HS-27A (cell line): ENCODE data around the gene ZBTB8B.
"Not testable (repeated sequence)": the region's sequence is repeated elsewhere in the genome, so short reads cannot be mapped to it uniquely, and the experiment has no call there.

ENCODE experiments used
- DNase-seq: peaks from one replicate; pipeline ENCODE4 v3.0.0-alpha.2; 2012; ENCODE audit warnings: low read depth, missing footprints

ZBTB8B gene

DNA sequence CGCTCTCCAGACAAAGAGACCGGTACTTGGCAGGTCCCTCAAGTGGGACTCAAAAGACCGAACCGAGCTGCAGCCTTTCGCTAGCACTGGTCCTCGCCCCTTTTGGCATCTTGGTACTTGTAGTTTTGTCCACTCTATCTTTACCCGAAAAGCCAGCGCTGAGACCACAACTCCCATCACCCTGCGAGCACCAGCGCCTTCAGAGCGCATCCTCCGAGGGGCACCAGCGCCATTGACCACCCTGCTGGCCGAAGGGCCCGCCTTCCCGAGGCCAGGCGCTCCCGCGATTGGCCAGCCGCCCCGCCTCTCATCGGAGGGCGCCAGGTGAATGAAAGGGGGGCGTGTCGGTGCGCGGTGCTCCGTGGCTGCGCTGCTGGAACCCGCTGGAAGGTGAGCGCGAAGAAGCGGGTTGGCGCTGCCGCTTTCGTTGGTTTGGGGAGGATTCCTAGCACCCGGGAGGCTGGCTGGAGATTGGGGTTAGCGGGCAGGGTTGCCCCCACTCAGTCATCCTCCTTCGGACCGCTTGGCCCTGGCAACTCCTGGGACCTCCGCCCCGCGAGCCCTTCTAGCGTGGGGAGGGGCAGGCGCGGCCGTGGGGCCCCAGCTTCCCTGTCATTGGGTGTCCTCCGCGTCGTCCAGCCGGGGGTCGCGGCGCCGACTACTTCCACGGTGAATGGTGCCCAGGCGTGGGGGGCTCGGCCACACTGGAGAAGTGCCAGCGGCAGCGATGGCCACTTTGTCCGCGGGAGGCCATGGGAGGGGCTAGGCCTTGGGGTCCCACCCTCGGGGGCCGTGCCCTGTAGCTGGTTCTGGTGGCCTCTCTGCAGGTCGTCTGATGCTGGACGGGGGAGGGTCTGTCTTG lies at the start of gene ZBTB8B:
Gene ZBTB8B, plus strand, starts transcription at position 357 of the 862 bp plus-strand sequence. CDS start 5,553 bp downstream, outside the sequence.
- DNase-seq, result no peak

DNA sequence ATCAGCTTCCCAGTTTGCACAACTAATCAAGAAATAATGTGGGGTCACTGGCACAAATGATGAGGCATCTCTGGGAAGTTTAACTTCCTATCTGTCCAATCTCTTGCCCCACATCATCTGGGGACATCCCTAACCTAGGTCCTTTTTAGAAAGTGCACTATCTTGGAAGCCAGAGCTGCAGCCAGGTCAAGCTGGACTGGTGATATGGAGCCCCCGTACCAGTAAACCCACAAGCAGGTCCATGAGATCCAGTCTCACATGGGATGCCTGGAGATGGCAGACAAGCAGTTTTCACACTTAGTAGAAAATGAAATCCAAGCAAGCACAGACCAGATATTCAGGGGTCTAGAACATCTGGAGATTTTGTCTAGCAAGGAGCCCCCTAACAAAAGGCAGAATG lies 43.1 kb upstream of the ZBTB8B start:
- DNase-seq, result no peak

DNA sequence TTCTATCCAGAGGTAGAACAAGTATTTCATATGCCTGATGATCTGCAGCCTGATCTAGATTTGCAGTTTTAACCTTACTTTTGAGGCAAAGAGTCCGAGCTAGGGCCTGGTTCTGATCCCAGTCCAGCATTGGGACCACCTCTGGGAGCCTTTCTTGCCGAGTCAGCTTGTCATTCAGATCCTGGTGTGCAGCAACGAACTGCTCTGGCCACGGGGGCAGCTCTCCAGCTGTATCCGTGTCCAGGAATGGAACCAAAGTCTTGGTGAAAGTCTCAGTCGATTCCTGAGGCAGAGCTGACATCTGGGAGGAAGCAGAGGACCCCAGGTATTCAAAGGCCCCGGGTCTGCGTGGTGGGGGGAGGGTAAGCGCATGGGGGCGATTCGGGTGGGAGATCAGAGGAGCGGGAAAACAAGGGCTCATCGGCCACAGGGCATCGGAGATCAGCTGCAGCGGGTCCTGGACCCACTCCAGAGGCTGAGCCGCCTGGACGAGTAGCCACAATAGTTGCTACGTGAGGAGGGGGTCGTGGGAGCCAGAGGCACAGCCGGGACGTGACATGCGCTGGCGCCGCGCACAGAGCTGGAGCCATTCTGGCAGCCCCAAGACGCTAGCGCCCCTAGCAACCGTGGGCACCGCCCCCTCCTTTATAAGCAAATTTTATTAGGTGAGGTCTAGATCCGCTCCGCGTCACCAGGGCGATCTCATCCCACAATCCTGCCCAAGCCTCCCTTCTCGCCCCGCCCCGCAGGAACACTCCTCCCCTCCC lies 38.2 kb upstream of the ZBTB8B start:
- DNase-seq, result no peak

DNA sequence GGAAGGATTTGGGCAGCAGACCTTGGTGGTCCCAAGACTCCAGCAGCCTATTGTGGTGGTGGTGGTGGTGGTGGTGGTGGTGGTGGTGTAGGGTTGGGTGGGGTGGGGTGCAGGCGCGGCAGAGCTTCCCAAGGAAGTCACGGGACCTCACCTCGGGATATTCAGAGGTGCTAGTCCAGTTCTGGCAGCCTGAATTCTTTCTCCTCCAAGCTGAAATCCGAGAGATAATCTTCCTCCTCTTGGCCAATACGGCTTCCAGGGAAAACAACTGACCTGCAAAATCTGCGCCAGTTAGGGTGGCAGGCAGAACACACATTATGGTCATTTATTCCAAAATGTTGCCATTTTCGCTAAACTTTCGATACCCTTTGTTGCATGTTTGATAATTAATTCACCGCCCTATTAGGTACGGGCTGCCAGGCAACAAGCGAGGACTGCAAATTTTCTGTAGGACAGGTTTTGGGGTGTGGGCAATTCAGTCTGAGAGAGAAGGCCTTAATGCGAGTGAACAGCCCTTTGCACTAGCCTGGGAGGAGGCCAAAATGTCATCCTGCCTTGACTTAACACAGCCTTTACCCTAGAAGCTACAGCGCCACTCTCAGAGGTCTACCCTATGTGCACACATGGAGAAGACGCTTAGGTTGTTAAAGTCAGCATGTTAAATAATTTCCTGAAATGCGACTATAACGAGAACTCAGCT lies 37.5 kb upstream of the ZBTB8B start:
- no peak for DNase-seq

DNA sequence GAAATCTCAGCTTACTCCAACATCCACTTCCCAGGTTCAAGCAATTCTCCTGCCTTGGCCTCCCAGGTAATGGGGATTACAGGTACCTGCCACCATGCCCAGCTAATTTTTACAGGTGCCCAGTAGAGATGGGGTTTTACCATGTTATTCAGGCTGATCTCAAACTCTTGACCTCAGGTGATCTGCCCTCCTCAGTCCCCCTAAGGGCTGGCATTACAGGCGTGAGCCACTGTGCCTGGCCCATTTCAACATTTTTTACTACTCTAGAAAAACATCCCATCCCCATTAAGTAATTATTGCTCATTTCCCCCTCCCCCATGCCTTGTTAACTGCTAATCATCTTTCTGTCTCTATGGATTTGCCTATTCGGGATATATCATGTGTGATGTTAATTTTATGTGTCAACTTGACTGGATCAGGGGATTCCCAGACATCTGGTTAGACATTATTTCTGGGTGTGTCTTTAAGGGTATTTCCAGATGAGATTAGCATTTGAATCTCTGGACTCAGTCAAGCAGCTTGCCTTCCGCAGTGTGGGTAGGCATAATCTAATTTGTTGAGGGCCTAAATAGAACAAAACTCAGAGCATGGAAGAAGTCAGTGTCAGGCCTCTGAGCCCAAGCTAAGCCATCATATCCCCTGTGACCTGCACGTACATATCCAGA lies 33.0 kb upstream of the ZBTB8B start:
- DNase-seq, result no peak

DNA sequence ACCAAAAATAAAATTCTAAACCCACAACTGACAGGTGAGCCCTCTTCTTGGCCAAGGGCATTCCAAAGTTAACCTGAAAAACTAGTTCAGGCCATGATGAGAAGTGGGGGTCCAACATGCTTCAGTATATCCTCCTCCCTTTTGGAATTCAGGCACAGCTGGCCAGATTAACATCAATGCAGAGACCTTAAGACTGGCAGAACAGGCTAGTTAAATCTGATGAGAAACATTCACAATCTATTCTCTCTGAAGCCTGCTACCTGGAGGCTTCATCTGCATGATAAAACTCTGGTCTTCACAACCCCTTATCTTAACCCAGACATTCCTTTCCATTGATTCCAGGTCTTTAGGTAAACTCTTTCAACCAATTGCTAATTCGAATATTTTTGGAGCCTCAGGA lies 26.7 kb upstream of the ZBTB8B start:
- DNase-seq, result no peak

DNA sequence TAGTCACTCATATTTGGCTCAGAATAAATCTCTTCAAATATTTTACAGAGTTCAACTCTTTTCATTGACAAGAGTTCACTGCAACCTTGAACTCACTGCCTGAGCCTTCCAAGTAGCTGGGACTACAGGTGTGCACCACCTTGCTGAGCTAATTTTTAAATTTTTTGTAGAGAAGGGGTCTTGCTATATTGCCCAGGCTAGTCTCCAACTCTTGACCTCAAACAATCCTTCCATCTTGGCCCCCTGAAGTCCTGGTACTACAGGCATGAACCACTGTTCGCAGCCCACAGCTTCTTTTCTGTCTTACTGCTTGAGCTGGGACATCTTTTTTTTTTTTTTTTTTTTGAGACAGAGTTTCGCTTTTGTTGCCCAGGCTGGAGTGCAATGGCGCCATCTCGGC lies 26.1 kb upstream of the ZBTB8B start:
- not testable (repeated sequence) for DNase-seq

DNA sequence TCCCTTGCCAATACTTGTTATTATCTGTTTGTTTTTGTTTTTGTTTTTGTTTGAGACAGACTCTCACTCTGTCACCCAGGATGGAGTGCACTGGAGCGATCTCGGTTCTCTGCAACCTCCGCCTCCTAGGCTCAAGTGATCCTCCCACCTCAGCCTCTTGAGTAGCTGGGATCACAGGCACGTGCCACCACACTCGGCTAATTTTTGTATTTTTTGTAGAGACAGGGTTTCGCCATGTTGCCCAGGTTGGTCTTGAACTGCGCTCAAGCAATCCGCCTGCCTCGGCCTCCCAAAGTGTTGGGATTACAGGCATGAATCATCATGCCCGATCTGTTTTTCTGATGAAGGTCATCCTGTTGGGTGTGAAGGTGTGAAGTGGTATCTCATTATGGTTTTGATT lies 23.4 kb upstream of the ZBTB8B start:
- not testable (repeated sequence) for DNase-seq

DNA sequence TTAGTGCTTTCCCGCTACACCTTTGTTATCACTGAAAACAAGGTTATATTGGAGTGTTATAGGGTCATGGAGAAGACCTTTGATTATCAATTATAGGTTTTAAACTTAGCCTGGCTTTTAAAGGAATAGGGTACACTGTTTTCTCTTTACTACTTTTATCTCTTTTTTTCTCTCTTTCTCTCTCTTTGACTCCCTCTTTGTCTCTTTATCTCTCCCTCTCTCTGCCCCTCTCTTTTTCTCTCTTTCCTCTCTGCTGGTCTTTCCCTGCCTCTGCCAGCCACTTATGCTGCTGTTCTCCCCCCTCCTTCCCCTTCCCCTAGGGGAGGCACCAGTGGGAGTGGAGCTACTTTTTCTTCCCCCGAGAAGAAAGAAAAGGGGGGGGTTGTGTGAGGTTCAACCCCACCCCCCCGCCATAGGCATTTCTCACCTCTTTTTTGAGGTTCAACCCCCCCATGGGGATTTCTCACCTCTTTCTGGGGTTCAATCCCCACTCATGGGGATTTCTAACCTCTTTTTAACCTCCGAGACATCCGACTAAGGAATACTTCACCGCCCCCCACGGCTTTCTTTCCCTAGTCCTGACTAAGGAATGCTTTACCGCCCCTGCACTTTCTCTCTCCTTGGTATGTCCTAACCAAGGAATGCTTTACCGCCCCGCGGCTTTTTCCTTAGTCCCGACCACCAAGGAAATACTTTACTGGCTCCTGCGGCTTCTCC lies 17.2 kb upstream of the ZBTB8B start:
- no peak for DNase-seq

DNA sequence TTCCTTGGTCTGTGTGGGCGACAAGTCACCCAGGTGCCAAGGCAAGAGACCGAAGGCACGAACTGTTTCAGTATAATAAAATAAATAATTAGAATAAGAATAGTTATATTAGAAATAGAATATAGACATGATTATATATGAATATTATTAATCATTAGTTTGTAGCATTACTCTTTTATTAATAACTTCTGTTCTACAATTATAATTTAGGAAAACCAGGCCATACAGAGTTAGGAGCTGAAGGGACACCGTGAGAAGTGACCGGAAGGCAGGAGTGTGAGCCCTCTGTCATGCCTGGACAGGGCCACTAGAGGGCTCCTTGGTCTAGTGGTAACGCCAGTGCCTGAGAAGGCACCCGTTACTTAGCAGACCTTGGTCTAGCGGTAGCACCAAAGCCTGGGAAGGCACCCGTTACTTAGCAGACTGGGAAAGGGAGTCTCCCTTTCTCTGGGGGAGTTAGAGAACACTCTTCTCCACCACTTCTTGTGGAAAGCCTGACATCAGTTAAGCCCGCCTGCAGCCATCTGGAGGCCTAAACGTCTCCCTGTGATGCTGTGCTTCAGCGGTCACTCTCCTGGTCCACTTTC lies 16.6 kb upstream of the ZBTB8B start:
- DNase-seq, result peak; percentile 41

DNA sequence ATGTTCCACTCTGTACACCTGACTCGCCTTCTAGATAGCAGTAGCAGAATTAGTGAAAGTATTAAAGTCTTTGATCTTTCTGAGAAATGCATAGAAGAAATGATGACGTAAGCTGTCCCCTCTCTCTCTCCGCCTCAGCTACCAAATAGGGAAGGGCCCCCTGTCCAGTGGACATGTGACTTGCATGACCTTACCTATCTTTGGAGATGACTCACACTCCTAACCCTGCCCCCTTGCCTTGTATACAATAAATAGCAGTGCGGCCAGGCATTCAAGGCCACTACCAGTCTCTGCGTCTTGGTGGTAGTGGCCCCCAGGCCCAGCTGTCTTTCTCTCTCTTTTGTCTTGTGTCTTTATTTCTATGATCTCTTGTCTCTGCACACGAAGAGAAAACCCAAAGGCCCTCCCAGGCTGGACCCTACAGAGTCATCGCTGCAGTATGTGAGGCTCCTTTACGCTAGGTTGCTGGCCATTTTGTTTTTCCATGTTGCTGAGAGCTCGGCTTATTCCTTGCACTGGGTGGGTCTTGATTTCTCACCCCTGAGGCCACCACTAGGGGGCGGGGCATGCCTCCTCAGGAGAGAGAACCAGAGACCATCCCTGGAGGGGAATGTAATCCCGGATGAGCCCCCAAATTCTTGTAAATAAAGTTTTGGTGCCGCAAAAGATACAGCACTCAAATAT lies 16.0 kb upstream of the ZBTB8B start:
- DNase-seq, result no peak

DNA sequence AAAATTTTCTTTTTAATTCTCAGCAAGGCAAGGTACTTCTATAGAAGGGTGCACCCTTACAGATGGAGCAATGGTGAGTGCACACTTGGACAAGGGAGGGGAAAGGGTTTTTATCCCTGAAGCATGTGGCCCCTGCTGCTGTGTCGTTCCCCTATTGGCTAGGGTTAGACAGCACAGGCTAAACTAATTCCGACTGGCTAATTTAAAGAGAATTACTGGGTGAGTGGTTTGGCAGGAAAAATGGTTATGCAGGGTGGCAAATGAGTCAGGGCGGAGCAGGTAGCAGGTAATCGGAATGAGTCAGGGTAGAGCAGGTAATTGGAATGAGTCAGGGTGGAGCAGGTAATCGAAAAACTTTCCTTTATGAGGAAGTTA lies 15.4 kb upstream of the ZBTB8B start:
- not testable (repeated sequence) for DNase-seq

DNA sequence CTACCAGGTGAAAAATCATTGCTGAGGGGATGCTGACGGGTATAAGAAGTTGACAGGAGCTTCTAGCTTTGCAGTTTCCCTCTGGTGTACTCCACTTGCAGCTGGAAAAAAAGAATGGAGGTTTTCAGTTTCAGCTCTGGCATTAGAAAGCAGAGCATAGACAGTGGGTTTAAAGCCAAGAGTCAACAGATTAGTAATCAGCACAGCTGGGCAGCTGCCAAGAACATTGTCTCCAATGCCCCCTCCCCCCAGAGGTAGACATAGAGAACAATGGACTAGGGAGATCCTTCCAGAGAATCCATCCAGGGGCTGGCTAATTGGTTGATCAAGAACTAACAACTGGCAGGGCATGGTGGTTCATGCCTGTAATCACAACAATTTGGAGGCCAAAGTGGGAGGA lies 10.1 kb upstream of the ZBTB8B start:
- no peak for DNase-seq

DNA sequence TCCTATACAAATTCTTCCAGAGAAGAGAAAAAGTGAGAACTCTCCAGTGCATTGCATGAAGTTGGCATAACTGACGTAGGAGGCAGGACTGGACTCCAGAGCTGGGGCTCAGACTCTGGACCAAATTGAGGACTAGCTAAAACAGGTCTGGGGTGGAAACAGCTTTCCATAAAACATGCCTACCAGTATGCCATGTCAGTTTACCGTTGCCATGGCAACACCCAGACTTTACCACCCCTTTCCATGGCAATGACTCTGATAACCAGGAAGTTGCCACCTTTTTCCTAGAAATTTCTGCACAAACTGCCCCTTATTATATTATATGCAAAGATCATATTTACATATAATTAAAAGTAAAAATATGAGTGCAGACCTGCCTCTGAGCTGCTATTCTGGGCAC lies 8.9 kb upstream of the ZBTB8B start:
- DNase-seq, result no peak

DNA sequence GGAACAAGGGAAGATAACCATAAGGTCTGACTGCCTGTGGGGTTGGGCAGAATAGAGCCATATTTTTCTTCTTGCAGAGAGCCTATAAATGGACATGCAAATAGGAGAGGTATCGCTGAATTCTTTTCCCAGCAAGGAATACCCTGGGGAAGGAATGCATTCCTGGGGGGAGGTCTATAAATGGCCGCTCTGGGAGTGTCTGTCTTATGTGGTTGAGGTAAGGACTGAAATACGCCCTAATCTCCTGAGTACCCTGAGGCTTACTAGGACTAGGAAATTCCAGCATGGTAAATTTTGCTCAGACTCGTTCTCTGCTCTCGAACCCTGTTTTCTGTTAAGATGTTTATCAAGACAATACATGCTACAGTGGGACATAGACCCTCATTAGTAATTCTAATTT lies 6.1 kb upstream of the ZBTB8B start:
- not testable (repeated sequence) for DNase-seq

DNA sequence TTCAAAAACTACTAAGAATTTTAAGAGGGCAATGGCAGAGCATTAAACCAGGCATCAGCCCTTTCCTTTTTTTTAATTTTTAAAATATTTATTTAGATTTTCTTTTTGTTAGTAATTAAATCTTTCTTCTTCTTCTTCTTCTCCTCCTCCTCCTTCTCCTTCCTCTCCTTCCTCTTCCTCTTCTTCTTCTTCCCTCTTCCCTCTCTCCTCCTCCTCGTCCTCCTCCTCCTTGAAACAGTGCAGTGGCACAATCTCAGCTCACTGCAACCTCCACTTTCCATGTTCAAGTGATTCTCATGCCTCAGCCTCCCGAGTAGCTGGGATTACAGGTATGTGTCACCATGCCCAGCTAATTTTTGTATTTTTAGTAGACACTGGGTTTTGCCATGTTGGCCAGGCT lies 1.9 kb upstream of the ZBTB8B start:
- DNase-seq, result not testable (repeated sequence)

DNA sequence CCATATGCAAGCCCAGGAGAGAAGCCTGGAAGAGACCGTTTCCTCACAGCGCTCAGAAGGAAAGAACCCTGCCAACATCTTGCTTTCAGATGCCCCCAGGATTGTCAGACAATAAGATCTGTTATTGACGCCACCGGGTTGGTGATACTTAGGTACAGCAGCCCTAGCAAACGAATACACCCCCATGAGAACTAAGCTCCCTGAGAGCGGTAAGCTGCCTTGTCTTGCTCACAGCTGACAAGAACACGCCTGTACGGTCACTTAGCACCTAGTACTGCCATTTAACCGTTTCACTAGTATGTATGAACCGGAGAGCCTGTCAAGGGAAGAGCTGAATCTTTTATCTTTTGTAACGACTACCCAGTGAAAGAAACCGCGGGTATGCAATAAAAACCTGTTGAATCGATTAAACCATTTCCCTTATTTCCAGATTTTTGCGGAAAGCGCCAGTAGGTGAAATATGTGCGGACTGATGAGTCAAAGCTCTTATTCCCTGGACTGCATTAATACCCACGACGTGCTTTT lies 619 bp upstream of the ZBTB8B start:
- no peak for DNase-seq

DNA sequence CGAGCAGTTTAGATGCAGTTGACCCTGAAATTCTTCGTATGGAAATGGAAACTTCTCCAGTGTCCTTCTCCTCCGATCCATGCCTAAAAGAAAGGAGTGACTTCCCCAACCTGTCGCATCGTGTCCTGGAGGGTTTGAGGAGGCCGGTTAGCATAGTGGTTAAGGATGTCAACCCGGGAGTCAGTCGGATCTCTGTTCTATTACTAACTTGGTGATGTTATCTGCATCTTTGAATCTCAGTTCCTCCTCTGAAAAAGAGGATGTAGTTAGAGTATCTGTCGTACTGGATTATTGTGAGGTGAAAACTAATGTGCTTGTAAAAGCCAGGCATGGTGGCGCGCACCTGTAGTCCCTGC lies 684 bp downstream of the ZBTB8B start:
- no peak for DNase-seq

DNA sequence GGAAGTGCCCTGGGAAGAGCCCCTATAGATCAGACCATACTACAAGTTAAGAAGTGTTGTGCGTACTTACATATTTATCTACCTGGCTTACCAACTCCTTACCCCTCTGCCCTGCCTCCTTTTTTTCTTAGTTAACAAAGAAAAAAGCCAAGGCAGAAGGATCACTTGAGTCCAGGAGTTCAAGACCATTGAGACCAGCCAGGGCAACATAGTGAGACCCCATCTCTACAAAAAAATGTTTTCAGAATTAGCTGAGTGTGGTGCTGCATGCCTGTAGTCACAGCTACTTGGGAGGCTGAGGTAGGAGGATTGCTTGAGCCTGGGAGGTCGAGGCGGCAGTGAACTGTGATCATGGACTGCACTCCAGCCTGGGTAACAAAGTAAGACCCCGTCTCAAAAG lies 1.9 kb downstream of the ZBTB8B start:
- no peak for DNase-seq

DNA sequence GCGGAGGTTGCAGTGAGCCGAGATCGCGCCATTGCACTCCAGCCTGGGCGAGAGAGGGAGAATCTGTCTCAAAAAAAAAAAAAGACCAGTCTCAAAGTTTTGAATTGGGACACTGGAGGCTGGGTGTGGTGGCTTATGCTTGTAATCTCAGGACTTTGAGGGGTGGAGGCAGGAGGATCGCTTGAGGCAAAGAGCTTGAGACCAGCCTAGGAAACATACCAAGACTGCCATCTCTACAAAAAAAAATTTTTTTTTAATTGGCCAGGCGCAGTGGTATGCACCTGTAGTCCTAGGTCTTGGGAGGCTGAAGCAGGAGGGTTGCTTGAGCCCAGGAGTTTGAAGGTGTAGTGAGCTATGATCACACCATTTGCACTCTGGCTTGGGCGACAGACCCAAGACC lies 3.9 kb downstream of the ZBTB8B start:
- no peak for DNase-seq
